ENCODE results near the gene INTS1. TPM values are rescaled to one million over a fixed set of nuclear protein-coding genes. Genes with fewer than 3 reads are reported as not detected.

The INTS1 gene
- total RNA-seq, 1 donor from 2014 or later = 163 TPM

- no peak for TF ChIP-seq CTCF (IDR thresholded peaks at IDR 0.05; ENCODE audit: unreplicated experiment)
- Mint-ChIP-seq H3K27ac (peak overlapping the region; percentile 25), H3K27me3 (ENCODE audit: low read depth) (peaks cover 40% of the 10 kb centered on the region), H3K4me1 (peaks cover 10% of the 10 kb centered on the region), H3K4me3 (peak overlapping the region; percentile 15), H3K9me3 (no peaks in the 10 kb centered on the region), H3K36me3 (no peaks in the 10 kb centered on the region)
- DNase-seq (ENCODE audit: low spot score in 2 of 2, unreplicated experiment in 2 of 2) = no peak
Measured at GRCh38 chr7:1423264-1423811, 80.9 kb downstream of the INTS1 start.

- no peaks in the 10 kb centered on the region for H3K36me3 Mint-ChIP-seq
- H3K4me1 Mint-ChIP-seq = peaks cover 10% of the 10 kb centered on the region
- H3K9me3 Mint-ChIP-seq = no peaks in the 10 kb centered on the region
- H3K27ac Mint-ChIP-seq = peak overlapping the region; percentile 25
- DNase-seq (ENCODE audit: low spot score in 2 of 2, unreplicated experiment in 2 of 2) = peak in 1 of 2 experiments; percentile 56
- no peak for TF ChIP-seq CTCF (IDR thresholded peaks at IDR 0.05; ENCODE audit: unreplicated experiment)
- peak overlapping the region; percentile 38 for H3K4me3 Mint-ChIP-seq
- H3K27me3 Mint-ChIP-seq (ENCODE audit: low read depth) = peaks cover 44% of the 10 kb centered on the region
Measured at GRCh38 chr7:1422512-1423263, 81.5 kb downstream of the INTS1 start.

- TF ChIP-seq CTCF (IDR thresholded peaks at IDR 0.05; ENCODE audit: unreplicated experiment) = no peak
- DNase-seq (ENCODE audit: low spot score in 2 of 2, unreplicated experiment in 2 of 2) = no peak
Measured at GRCh38 chr7:1421946-1422345, 82.2 kb downstream of the INTS1 start.

DNA sequence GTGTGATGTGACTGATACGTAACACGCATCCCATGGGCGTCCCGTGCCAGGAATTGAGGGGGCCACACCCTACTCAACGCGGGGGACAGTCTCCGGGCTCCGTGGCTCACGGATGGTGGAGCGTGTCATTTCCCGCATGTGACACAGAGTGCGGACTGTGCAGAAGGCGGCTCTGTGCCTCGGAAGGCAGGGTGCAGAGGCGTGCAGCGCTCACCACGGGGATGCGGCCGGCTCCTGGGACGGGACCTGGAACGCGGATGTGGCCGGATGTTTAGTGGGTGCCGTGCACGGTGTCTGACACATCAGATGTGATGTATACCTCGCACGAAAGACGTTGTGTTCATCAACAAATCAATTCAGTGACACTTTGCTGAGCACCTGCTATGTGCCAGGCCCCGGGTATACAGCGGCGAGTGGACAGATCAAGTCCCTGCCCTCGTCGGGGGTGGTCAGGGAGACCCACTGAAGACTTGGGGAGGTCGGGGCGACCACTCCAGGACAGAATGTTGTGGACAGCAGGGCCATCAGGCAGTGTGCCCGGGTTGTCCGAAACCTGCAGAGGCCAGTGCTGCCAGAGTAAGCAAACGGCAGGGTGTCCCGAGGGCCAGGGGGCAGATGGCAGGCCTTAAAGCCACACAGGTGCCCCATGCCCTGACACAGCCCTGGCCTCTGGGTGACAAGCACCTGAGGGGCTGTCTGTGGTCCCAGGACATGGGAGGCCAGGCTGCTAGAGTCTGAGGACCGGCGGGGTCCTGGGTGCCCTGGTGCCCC is 83.0 kb downstream of the INTS1 start:
- no peak for DNase-seq (ENCODE audit: low spot score in 2 of 2, unreplicated experiment in 2 of 2)
- Mint-ChIP-seq H3K27me3 (ENCODE audit: low read depth) (peaks cover 57% of the 10 kb centered on the region), H3K36me3 (no peaks in the 10 kb centered on the region), H3K9me3 (no peaks in the 10 kb centered on the region), H3K4me3 (no peak overlapping the region), H3K4me1 (peaks cover 10% of the 10 kb centered on the region), H3K27ac (no peak overlapping the region)
- TF ChIP-seq CTCF (IDR thresholded peaks at IDR 0.05; ENCODE audit: unreplicated experiment) = no peak

More at GRCh38 chr7:1421946-1422345, 82.2 kb downstream of the INTS1 start:
- peaks cover 10% of the 10 kb centered on the region for H3K4me1 Mint-ChIP-seq
- H3K9me3 Mint-ChIP-seq = no peaks in the 10 kb centered on the region
- no peaks in the 10 kb centered on the region for H3K36me3 Mint-ChIP-seq
- peaks cover 49% of the 10 kb centered on the region for H3K27me3 Mint-ChIP-seq (ENCODE audit: low read depth)
- H3K4me3 Mint-ChIP-seq = no peak overlapping the region
- no peak overlapping the region for H3K27ac Mint-ChIP-seq

Other genes starting within 250 kb of the INTS1 start
- gene MICALL2, start 44.9 kb downstream of the INTS1 start, total RNA-seq = 18.5 to 21.1 TPM (median 18.9 TPM) in 3 replicates
- gene MAFK, start 26.3 kb upstream of the INTS1 start, total RNA-seq = 46.0 to 47.7 TPM (median 46.5 TPM) in 3 replicates
- gene TMEM184A, start 51.8 kb upstream of the INTS1 start, total RNA-seq = 4.3 to 5.0 TPM (median 5.0 TPM) in 3 replicates
- 27.0 to 32.5 TPM (median 31.0 TPM) in 3 replicates for gene PSMG3, start 65.6 kb upstream of the INTS1 start, total RNA-seq
- 11.4 to 13.5 TPM (median 11.9 TPM) in 3 replicates for gene ELFN1, start 165.9 kb upstream of the INTS1 start, total RNA-seq